ENCODE results near the gene TRPM3.
"Not testable (repeated sequence)": the region's sequence is repeated elsewhere in the genome, so short reads cannot be mapped to it uniquely, and the experiment has no call there.

Gene TRPM3

DNA sequence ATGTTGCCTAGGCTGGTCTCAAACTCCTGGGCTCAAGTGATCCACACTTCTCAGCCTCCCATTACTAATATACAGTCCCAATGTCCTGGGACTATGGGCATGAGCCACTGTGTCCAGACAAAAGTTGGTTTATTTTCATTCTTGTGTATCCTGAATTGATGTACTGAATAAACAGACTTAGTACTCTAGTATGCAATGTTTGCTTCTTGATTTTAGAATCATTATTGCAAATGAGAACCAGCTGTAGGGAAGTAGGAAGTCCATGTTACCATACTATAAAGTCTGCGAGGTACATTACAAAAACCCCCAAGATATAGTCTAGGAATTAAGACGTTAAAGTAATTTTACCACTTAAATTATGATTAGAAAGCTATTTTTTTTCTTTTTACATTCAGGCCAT, 372.4 kb downstream of the TRPM3 start:
- TF ChIP-seq, protein P1, sequence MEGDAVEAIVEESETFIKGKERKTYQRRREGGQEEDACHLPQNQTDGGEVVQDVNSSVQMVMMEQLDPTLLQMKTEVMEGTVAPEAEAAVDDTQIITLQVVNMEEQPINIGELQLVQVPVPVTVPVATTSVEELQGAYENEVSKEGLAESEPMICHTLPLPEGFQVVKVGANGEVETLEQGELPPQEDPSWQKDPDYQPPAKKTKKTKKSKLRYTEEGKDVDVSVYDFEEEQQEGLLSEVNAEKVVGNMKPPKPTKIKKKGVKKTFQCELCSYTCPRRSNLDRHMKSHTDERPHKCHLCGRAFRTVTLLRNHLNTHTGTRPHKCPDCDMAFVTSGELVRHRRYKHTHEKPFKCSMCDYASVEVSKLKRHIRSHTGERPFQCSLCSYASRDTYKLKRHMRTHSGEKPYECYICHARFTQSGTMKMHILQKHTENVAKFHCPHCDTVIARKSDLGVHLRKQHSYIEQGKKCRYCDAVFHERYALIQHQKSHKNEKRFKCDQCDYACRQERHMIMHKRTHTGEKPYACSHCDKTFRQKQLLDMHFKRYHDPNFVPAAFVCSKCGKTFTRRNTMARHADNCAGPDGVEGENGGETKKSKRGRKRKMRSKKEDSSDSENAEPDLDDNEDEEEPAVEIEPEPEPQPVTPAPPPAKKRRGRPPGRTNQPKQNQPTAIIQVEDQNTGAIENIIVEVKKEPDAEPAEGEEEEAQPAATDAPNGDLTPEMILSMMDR (IDR thresholded peaks at IDR 0.05; ENCODE audit: low read depth, low read length): no peak

DNA sequence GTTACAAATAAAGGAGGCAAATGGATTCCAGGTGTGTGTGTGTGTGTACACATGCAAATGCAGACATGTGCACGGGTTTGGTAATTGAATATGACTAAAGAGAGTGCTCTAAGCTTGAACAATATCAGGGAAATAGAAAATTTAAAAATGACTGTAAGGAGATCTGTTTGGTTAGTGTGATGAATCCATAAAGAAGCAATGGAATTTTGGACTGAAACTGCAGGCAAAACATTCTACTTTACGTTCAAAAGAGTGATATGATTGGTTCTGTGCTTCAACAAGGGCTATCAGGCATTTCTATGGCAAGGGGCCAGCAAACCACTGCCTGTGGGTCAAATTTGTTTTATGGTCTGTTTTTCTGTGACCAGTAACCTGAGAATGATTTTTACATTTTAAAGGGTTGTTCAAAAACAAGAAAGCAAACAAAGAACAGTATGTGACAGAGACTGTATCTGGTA, 374.1 kb downstream of the TRPM3 start:
- DNase-seq (ENCODE audit: extremely low read depth, low read depth): no peak
- TF ChIP-seq, protein P1 (IDR thresholded peaks at IDR 0.05; ENCODE audit: low read depth, low read length): no peak

More for the DNA sequence above, 372.4 kb downstream of the TRPM3 start:
- DNase-seq (ENCODE audit: extremely low read depth, low read depth): no peak

DNA sequence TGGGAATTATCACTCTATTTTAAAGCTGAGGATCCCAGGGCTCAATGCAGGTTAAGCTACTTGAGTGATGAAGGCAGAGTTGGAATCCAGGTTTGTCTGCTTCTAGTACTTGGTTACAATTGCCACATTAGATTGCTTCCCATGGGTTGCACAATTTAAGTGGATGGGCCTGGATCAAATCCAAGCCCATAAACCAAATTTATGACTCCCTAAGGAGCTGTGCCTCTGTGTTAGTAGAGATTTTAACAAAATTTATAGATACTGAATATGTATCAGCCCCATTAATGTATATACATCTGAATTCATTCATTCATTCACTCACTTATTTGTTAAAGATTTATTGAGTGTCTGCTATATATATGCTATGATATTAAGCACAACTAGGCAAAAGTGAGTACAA, 374.7 kb downstream of the TRPM3 start:
- no peak for DNase-seq (ENCODE audit: extremely low read depth, low read depth)
- TF ChIP-seq, protein P1 (IDR thresholded peaks at IDR 0.05; ENCODE audit: low read depth, low read length): no peak

DNA sequence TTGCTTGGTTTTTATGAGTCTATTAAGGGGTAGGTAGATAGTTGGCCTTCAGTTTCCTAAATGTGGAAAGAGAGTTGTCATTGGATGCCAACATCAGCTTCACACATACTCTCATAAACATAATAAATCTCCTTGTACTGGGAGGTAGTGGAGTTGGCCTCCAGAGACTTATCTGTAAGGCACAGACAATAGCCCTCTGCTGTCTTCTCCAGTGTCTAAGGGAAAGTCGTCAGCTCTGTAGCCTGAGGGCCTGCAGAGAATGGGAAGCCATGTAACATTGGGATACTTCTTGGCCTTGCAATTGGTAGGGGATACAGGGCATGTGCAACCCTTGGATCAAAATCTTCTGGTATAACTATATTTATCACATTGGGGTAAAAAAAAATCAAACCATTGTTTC, 375.1 kb downstream of the TRPM3 start:
- TF ChIP-seq, protein P1 (IDR thresholded peaks at IDR 0.05; ENCODE audit: low read depth, low read length): no peak
- DNase-seq (ENCODE audit: extremely low read depth, low read depth): no peak

DNA sequence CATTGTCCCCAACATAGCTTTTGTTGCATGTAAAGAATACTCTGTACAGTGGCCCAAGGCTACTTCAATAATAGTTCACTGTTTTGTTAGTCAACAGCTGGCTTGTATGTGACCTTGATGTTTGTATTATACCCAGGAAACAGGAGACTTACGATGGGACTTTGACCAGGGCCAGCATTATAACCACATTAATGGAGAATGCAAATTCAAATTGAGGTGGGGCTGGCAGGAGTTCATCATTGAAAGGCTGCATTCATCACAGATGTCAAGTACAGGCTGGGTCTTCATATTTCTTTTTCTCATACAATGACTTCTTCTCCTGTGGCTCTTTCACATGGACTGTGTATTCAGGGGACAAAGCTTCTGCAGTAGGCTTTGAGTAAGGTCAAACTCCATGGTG, 396.6 kb downstream of the TRPM3 start:
- DNase-seq (ENCODE audit: extremely low read depth, low read depth): not testable (repeated sequence)

DNA sequence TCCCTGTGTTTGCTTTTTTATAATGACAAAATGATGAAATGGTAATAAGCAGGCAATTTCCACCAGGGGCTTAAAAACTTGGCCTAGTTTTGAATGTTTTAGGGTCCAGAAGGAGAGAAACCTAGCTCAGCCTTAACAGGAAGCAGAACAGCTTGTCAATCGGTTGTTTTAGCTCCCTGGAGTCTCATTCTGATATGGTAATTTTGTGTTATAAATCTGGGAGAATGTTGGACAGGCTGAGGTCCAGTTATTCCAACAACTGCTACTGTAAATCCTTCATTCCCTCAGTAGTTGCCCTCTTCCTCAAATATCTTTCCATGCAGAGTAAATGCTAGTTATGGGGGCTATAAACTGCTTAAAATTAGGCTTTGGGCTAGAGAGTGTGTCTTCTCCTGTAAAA, 397.4 kb downstream of the TRPM3 start:
- DNase-seq (ENCODE audit: extremely low read depth, low read depth): not testable (repeated sequence)

DNA sequence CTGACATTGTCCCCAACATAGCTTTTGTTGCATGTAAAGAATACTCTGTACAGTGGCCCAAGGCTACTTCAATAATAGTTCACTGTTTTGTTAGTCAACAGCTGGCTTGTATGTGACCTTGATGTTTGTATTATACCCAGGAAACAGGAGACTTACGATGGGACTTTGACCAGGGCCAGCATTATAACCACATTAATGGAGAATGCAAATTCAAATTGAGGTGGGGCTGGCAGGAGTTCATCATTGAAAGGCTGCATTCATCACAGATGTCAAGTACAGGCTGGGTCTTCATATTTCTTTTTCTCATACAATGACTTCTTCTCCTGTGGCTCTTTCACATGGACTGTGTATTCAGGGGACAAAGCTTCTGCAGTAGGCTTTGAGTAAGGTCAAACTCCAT, 414.6 kb downstream of the TRPM3 start:
- not testable (repeated sequence) for DNase-seq (ENCODE audit: extremely low read depth, low read depth)

DNA sequence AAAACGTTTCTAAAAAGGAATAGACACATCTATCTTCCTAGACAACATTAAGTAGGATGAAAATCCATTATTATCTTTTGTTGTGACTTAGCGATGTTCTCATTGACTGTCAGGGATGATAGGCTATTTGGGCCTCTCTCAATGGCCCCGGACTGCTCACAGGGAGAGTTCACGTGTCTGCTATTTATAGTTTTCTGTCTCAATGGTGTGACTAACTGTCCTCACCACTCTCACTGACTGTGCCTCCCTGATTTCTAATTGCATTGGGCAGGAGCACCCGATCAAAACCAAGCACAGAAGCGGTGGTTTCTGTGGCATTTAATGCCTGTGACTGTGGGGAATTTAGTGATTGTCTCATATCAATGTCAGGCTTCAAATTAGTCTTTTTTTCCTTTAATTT, 420.3 kb downstream of the TRPM3 start:
- TF ChIP-seq, protein P1 (IDR thresholded peaks at IDR 0.05; ENCODE audit: low read depth, low read length): no peak
- DNase-seq (ENCODE audit: extremely low read depth, low read depth): no peak

DNA sequence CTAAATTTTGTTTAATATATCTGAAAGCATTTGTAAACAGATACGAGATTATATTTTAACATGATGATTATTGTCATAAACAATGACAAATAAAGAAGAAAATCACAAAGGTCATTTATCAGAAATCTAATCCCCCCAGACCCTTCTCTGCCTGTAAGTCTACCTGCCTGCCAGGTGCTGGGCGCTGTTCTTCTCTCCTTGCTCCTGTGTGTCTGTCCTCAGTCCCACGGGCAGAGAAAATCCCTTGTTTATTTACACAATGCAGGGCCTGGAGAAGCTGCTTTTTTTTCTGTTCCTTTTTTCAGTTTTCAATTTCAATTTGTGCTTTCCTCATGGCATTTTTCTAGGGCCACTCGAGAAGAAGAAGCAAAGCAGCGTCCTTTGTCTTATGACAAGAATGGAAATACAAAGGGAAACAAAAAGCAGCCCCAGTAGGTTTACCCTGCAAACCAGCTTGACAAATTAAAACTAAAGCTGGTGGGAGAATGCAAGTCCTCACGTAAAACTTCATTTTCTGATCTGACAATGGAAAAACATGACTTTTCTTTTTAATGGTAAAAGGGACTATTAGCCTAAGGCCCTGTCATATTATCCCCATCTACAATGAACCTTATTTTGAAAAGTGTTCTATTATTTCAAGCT, 424.6 kb downstream of the TRPM3 start:
- TF ChIP-seq, protein P1 (IDR thresholded peaks at IDR 0.05; ENCODE audit: low read depth, low read length): no peak
- DNase-seq (ENCODE audit: extremely low read depth, low read depth): no peak
